A673 (cell line): ENCODE data around the gene RAPGEF5.

Experiments used
- EZH2 ChIP-seq: fragments of 200-600 bp; sonication (generic); IDR thresholded peaks from 2 replicates; pipeline ENCODE4 v1.6.1; 2017; ENCODE audit warnings: borderline replicate concordance, low read depth, mild to moderate bottlenecking, mixed read lengths, antibody characterized with exemption, low read length; ENCODE audit not compliant: poor library complexity, severe bottlenecking
- TF ChIP-seq, protein P1 (sequence below): fragments of 300-800, 200-600 bp; sonication (generic); conservative IDR thresholded peaks from 2 replicates; pipeline ENCODE4 v1.5.1; 2017; ENCODE audit warnings: low read depth, mild to moderate bottlenecking, antibody characterized with exemption, low read length, moderate library complexity, mixed read lengths

- TF ChIP-seq, protein P1, sequence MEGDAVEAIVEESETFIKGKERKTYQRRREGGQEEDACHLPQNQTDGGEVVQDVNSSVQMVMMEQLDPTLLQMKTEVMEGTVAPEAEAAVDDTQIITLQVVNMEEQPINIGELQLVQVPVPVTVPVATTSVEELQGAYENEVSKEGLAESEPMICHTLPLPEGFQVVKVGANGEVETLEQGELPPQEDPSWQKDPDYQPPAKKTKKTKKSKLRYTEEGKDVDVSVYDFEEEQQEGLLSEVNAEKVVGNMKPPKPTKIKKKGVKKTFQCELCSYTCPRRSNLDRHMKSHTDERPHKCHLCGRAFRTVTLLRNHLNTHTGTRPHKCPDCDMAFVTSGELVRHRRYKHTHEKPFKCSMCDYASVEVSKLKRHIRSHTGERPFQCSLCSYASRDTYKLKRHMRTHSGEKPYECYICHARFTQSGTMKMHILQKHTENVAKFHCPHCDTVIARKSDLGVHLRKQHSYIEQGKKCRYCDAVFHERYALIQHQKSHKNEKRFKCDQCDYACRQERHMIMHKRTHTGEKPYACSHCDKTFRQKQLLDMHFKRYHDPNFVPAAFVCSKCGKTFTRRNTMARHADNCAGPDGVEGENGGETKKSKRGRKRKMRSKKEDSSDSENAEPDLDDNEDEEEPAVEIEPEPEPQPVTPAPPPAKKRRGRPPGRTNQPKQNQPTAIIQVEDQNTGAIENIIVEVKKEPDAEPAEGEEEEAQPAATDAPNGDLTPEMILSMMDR = no peak
- TF ChIP-seq EZH2 = no peak
Measured at GRCh38 chr7:22140578-22140977, 216.4 kb downstream of the RAPGEF5 start.
